ENCODE data around the gene C9orf85. TPM values are rescaled to one million over a fixed set of nuclear protein-coding genes. Genes with fewer than 3 reads are reported as not detected.
"Not testable (repeated sequence)": the region's sequence is repeated elsewhere in the genome, so short reads cannot be mapped to it uniquely, and the experiment has no call there.

The C9orf85 gene
- total and polyA plus RNA-seq, 5 donors: 6.3 to 8.3 (median 7.0) TPM

GRCh38 chr9:71984403-71984802, 73.0 kb downstream of the C9orf85 start:
- Histone ChIP-seq H3K27me3 (ENCODE audit: control insufficient read depth, insufficient read depth) (no peaks in the 10 kb centered on the region), H3K9me3 (ENCODE audit: control insufficient read depth, low read length) (no peaks in the 10 kb centered on the region), H3K27ac (ENCODE audit: low read length) (no peak overlapping the region), H3K4me3 (ENCODE audit: low read length) (no peak overlapping the region), H3K4me1 (ENCODE audit: control insufficient read depth, insufficient read depth, low read length) (no peaks in the 10 kb centered on the region)
- peak; percentile 67 to 83 for ATAC-seq
- peak; percentile 48 to 67 (median 49) for DNase-seq
- WGBS: 55% methylated on average over 2 of the region's 2 CpGs
- intact Hi-C loops (cut with DNase I): no loop called here

- no peaks in the 10 kb centered on the region for H3K4me1 ChIP-seq (ENCODE audit: control insufficient read depth, insufficient read depth, low read length)
- no peak overlapping the region for H3K4me3 ChIP-seq (ENCODE audit: low read length)
- no peak overlapping the region for H3K27ac ChIP-seq (ENCODE audit: low read length)
- 78% methylated on average over 7 of the region's 7 CpGs for WGBS
- no peaks in the 10 kb centered on the region for H3K9me3 ChIP-seq (ENCODE audit: control insufficient read depth, low read length)
- DNase-seq (no peak), ATAC-seq (peak; percentile 28 to 50)
- no peaks in the 10 kb centered on the region for H3K27me3 ChIP-seq (ENCODE audit: control insufficient read depth, insufficient read depth)
- intact Hi-C loops (cut with DNase I): no loop called here
These were observed 73.4 kb downstream of the C9orf85 start for GRCh38 chr9:71984831-71985281.

- intact Hi-C loops (cut with DNase I): no loop called here
- 75% methylated on average over 10 of the region's 10 CpGs for WGBS
- no peaks in the 10 kb centered on the region for H3K9me3 ChIP-seq (ENCODE audit: control insufficient read depth, low read length)
- no peak for DNase-seq
- no peaks in the 10 kb centered on the region for H3K4me1 ChIP-seq (ENCODE audit: control insufficient read depth, insufficient read depth, low read length)
- ATAC-seq: no peak
- H3K4me3 ChIP-seq (ENCODE audit: low read length): no peak overlapping the region
- H3K27me3 ChIP-seq (ENCODE audit: control insufficient read depth, insufficient read depth): no peaks in the 10 kb centered on the region
- no peak overlapping the region for H3K27ac ChIP-seq (ENCODE audit: low read length)
These were observed 74.0 kb downstream of the C9orf85 start for GRCh38 chr9:71985297-71985911.

GRCh38 chr9:71986900-71987299, 75.5 kb downstream of the C9orf85 start:
- 66% methylated on average over 3 of the region's 3 CpGs for WGBS
- ATAC-seq: no peak
- H3K9me3 ChIP-seq (ENCODE audit: control insufficient read depth, low read length): no peaks in the 10 kb centered on the region
- DNase-seq: no peak
- H3K27ac ChIP-seq (ENCODE audit: low read length): no peak overlapping the region
- H3K27me3 ChIP-seq (ENCODE audit: control insufficient read depth, insufficient read depth): no peaks in the 10 kb centered on the region
- H3K4me1 ChIP-seq (ENCODE audit: control insufficient read depth, insufficient read depth, low read length): no peaks in the 10 kb centered on the region
- intact Hi-C loops (cut with DNase I): no loop called here
- no peak overlapping the region for H3K4me3 ChIP-seq (ENCODE audit: low read length)

GRCh38 chr9:71987471-71988371, 76.3 kb downstream of the C9orf85 start:
- H3K27ac ChIP-seq (ENCODE audit: low read length): no peak overlapping the region
- no peaks in the 10 kb centered on the region for H3K9me3 ChIP-seq (ENCODE audit: control insufficient read depth, low read length)
- no peak for ATAC-seq
- DNase-seq: no peak
- WGBS: 64% methylated on average over 11 of the region's 11 CpGs
- H3K4me1 ChIP-seq (ENCODE audit: control insufficient read depth, insufficient read depth, low read length): no peaks in the 10 kb centered on the region
- no peak overlapping the region for H3K4me3 ChIP-seq (ENCODE audit: low read length)
- intact Hi-C loops (cut with DNase I): no loop called here
- no peaks in the 10 kb centered on the region for H3K27me3 ChIP-seq (ENCODE audit: control insufficient read depth, insufficient read depth)

GRCh38 chr9:71990466-71990865, 79.0 kb downstream of the C9orf85 start:
- intact Hi-C loops (cut with DNase I): no loop called here
- H3K27me3 ChIP-seq (ENCODE audit: control insufficient read depth, insufficient read depth): no peaks in the 10 kb centered on the region
- ATAC-seq (no peak), DNase-seq (no peak)
- 56% methylated on average over 1 of the region's 1 CpG for WGBS
- H3K4me3 ChIP-seq (ENCODE audit: low read length): no peak overlapping the region
- H3K9me3 ChIP-seq (ENCODE audit: control insufficient read depth, low read length): no peaks in the 10 kb centered on the region
- no peaks in the 10 kb centered on the region for H3K4me1 ChIP-seq (ENCODE audit: control insufficient read depth, insufficient read depth, low read length)
- H3K27ac ChIP-seq (ENCODE audit: low read length): no peak overlapping the region

- Histone ChIP-seq H3K27me3 (ENCODE audit: control insufficient read depth, insufficient read depth) (no peaks in the 10 kb centered on the region), H3K9me3 (ENCODE audit: control insufficient read depth, low read length) (no peaks in the 10 kb centered on the region), H3K27ac (ENCODE audit: low read length) (no peak overlapping the region), H3K4me3 (ENCODE audit: low read length) (no peak overlapping the region), H3K4me1 (ENCODE audit: control insufficient read depth, insufficient read depth, low read length) (no peaks in the 10 kb centered on the region)
- no peak for DNase-seq
- intact Hi-C loops (cut with DNase I): no loop called here
- no peak for ATAC-seq
These were observed 94.0 kb downstream of the C9orf85 start for GRCh38 chr9:72005451-72005850.

GRCh38 chr9:72006501-72006900, 95.1 kb downstream of the C9orf85 start:
- H3K27ac ChIP-seq (ENCODE audit: low read length): no peak overlapping the region
- 55% methylated on average over 5 of the region's 5 CpGs for WGBS
- ATAC-seq: no peak
- no peaks in the 10 kb centered on the region for H3K4me1 ChIP-seq (ENCODE audit: control insufficient read depth, insufficient read depth, low read length)
- no peak overlapping the region for H3K4me3 ChIP-seq (ENCODE audit: low read length)
- no peak for DNase-seq
- H3K9me3 ChIP-seq (ENCODE audit: control insufficient read depth, low read length): no peaks in the 10 kb centered on the region
- intact Hi-C loops (cut with DNase I): no loop called here
- no peaks in the 10 kb centered on the region for H3K27me3 ChIP-seq (ENCODE audit: control insufficient read depth, insufficient read depth)

GRCh38 chr9:72007726-72008125, 96.3 kb downstream of the C9orf85 start:
- H3K27me3 ChIP-seq (ENCODE audit: control insufficient read depth, insufficient read depth); ATAC-seq; intact Hi-C loops (cut with DNase I); H3K4me1 ChIP-seq (ENCODE audit: control insufficient read depth, insufficient read depth, low read length); H3K27ac ChIP-seq (ENCODE audit: low read length); DNase-seq; H3K9me3 ChIP-seq (ENCODE audit: control insufficient read depth, low read length); H3K4me3 ChIP-seq (ENCODE audit: low read length): not testable (repeated sequence)
- 92% methylated on average over 20 of the region's 20 CpGs for WGBS

GRCh38 chr9:72012646-72013045, 101.2 kb downstream of the C9orf85 start:
- no peak overlapping the region for H3K27ac ChIP-seq (ENCODE audit: low read length)
- DNase-seq (no peak), ATAC-seq (no peak)
- H3K27me3 ChIP-seq (ENCODE audit: control insufficient read depth, insufficient read depth): no peaks in the 10 kb centered on the region
- no peak overlapping the region for H3K4me3 ChIP-seq (ENCODE audit: low read length)
- intact Hi-C loops (cut with DNase I): no loop called here
- no peaks in the 10 kb centered on the region for H3K9me3 ChIP-seq (ENCODE audit: control insufficient read depth, low read length)
- 85% methylated on average over 4 of the region's 4 CpGs for WGBS
- no peaks in the 10 kb centered on the region for H3K4me1 ChIP-seq (ENCODE audit: control insufficient read depth, insufficient read depth, low read length)

- no peak overlapping the region for H3K4me3 ChIP-seq (ENCODE audit: low read length)
- no peaks in the 10 kb centered on the region for H3K27me3 ChIP-seq (ENCODE audit: control insufficient read depth, insufficient read depth)
- H3K27ac ChIP-seq (ENCODE audit: low read length): no peak overlapping the region
- intact Hi-C loops (cut with DNase I): no loop called here
- no peak for DNase-seq
- H3K9me3 ChIP-seq (ENCODE audit: control insufficient read depth, low read length): no peaks in the 10 kb centered on the region
- WGBS: 21% methylated on average over 1 of the region's 1 CpG
- no peak for ATAC-seq
- H3K4me1 ChIP-seq (ENCODE audit: control insufficient read depth, insufficient read depth, low read length): no peaks in the 10 kb centered on the region
These were observed 101.9 kb downstream of the C9orf85 start for GRCh38 chr9:72013292-72013760.

Measured in right cardiac atrium (tissue), 5 donors.